ENCODE results near the gene SLC35B4.

GRCh38 chr7:134279336-134279735, 37.4 kb downstream of the SLC35B4 start:
- TF ChIP-seq CTCF (IDR thresholded peaks at IDR 0.05; ENCODE audit: insufficient read depth, low read length, poor library complexity, severe bottlenecking) = no peak
- TF ChIP-seq EZH2phosphoT487 (conservative IDR thresholded peaks at IDR 0.05; ENCODE audit: low read length) = no peak
